ENCODE data around the gene TFRC.
A peak's percentile ranks its signal among the peaks of the same experiment; 100 is the strongest.
"Not testable (repeated sequence)": the region's sequence is repeated elsewhere in the genome, so short reads cannot be mapped to it uniquely, and the experiment has no call there.

TFRC gene

GRCh38 chr3:196081834-196082618 lies at the start of gene TFRC:
TFRC (minus strand) TSS chr3:196082090; CDS start chr3:196077099, 4,991 bp downstream.
- peak; percentile 94 for DNase-seq (ENCODE audit: low read depth)

GRCh38 chr3:196128172-196128843 lies 46.4 kb upstream of the TFRC start:
- DNase-seq (ENCODE audit: low read depth), result no peak

GRCh38 chr3:196127308-196128040 lies 45.6 kb upstream of the TFRC start:
- no peak for DNase-seq (ENCODE audit: low read depth)

- DNase-seq (ENCODE audit: low read depth), result no peak
These were observed 42.7 kb upstream of the TFRC start for GRCh38 chr3:196124608-196125007.

- no peak for DNase-seq (ENCODE audit: low read depth)
These were observed 40.8 kb upstream of the TFRC start for GRCh38 chr3:196122688-196123046.

GRCh38 chr3:196122021-196122687 lies 40.3 kb upstream of the TFRC start:
- DNase-seq (ENCODE audit: low read depth), result no peak

- DNase-seq (ENCODE audit: low read depth), result no peak
These were observed 39.2 kb upstream of the TFRC start for GRCh38 chr3:196121066-196121465.

- DNase-seq (ENCODE audit: low read depth), result no peak
These were observed 38.5 kb upstream of the TFRC start for GRCh38 chr3:196120291-196120951.

- no peak for DNase-seq (ENCODE audit: low read depth)
These were observed 35.9 kb upstream of the TFRC start for GRCh38 chr3:196117809-196118208.

GRCh38 chr3:196115678-196116083 lies 33.8 kb upstream of the TFRC start:
- no peak for DNase-seq (ENCODE audit: low read depth)

- DNase-seq (ENCODE audit: low read depth), result no peak
These were observed 30.1 kb upstream of the TFRC start for GRCh38 chr3:196111939-196112386.

- DNase-seq (ENCODE audit: low read depth), result no peak
These were observed 26.3 kb upstream of the TFRC start for GRCh38 chr3:196108075-196108743.

GRCh38 chr3:196104707-196105106 lies 22.8 kb upstream of the TFRC start:
- DNase-seq (ENCODE audit: low read depth), result not testable (repeated sequence)

GRCh38 chr3:196098365-196098980 lies 16.6 kb upstream of the TFRC start:
- DNase-seq (ENCODE audit: low read depth), result not testable (repeated sequence)

- DNase-seq (ENCODE audit: low read depth), result no peak
These were observed 15.7 kb upstream of the TFRC start for GRCh38 chr3:196097373-196098154.

- DNase-seq (ENCODE audit: low read depth), result no peak
These were observed 14.6 kb upstream of the TFRC start for GRCh38 chr3:196096382-196096953.

- no peak for DNase-seq (ENCODE audit: low read depth)
These were observed 11.6 kb upstream of the TFRC start for GRCh38 chr3:196093317-196094111.

- DNase-seq (ENCODE audit: low read depth), result no peak
These were observed 6.0 kb upstream of the TFRC start for GRCh38 chr3:196087906-196088305.

GRCh38 chr3:196082619-196082971 lies 705 bp upstream of the TFRC start:
- DNase-seq (ENCODE audit: low read depth), result no peak
